ENCODE measurements around the gene LHX4. TPM values are rescaled to one million over a fixed set of nuclear protein-coding genes. Genes with fewer than 3 reads are reported as not detected.

LHX4 gene
- total RNA-seq, 3 donors from 2014 or later: 0.41 to 2.5 (median 0.89) TPM

DNA sequence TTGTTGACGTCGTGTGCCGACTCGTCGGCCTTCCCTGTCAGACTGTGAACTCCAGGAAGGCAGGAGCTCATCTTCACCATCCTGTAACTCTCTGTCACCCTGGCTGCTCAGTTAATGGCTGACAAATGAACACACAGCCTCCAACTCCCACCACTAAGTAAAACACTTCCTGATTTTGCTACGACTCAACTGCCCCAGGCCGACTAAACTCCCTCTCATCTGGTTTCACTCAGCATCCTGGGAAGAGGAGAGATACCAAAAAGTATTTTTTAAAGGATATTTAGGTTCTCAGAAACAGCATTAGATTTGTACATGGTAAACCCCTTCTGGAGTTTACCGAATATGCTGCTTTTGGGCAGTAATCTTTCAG, 18.2 kb upstream of the LHX4 start:
- no peak for DNase-seq

DNA sequence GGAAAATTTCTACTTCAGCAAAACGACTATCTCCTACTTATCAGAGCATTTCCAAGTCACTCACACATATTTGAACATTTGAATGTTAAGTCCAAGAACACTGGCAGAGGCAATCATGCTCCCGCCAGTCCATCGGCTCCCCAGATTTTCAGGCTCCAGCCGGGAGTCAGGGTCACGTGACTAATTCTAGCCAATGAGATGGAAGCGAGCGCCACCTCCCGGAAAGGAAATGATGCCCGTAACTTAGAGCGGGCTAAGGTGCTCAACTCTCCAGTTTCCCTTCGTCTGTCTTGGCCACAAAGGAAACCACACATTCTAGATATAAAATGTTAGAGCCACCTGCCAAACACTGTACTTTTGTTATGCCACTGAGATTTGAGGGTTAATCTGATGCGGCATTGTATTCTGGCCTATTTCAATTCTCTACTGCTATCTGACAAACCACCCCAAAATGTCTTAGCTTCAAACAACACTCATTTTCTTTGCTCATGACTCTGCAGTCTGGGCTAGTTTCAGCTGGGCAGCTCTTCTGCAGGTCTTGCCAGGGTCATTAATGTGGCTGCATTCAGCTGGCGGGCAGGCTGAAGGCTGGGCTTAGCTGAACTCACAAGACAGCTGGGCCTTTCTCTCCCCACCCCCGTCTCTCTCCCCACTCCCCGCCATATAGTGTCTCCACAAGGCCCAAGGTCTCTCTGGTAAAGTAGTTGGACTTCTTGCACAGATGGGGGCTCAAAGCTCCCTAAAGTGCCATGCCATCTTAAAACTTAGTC, 16.5 kb upstream of the LHX4 start:
- H3K4me1 ChIP-seq (ENCODE audit: low read depth): no peaks in the 10 kb centered on the region
- H3K9me3 ChIP-seq: no peaks in the 10 kb centered on the region
- TF ChIP-seq, protein P1, sequence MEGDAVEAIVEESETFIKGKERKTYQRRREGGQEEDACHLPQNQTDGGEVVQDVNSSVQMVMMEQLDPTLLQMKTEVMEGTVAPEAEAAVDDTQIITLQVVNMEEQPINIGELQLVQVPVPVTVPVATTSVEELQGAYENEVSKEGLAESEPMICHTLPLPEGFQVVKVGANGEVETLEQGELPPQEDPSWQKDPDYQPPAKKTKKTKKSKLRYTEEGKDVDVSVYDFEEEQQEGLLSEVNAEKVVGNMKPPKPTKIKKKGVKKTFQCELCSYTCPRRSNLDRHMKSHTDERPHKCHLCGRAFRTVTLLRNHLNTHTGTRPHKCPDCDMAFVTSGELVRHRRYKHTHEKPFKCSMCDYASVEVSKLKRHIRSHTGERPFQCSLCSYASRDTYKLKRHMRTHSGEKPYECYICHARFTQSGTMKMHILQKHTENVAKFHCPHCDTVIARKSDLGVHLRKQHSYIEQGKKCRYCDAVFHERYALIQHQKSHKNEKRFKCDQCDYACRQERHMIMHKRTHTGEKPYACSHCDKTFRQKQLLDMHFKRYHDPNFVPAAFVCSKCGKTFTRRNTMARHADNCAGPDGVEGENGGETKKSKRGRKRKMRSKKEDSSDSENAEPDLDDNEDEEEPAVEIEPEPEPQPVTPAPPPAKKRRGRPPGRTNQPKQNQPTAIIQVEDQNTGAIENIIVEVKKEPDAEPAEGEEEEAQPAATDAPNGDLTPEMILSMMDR (IDR thresholded peaks at IDR 0.05): no peak
- DNase-seq: no peak
- intact Hi-C loops (cut with DNase I, micrococcal nuclease): no loop called here
- ATAC-seq: peak; percentile 20
- H3K36me3 ChIP-seq (ENCODE audit: low read depth): no peaks in the 10 kb centered on the region
- H3K4me3 ChIP-seq: no peak overlapping the region

More for the DNA sequence above, 18.2 kb upstream of the LHX4 start:
- ATAC-seq: no peak
- TF ChIP-seq, protein P1 (IDR thresholded peaks at IDR 0.05): no peak
- Histone ChIP-seq H3K9me3 (no peaks in the 10 kb centered on the region), H3K4me3 (no peak overlapping the region), H3K36me3 (ENCODE audit: low read depth) (no peaks in the 10 kb centered on the region), H3K4me1 (ENCODE audit: low read depth) (no peaks in the 10 kb centered on the region)
- intact Hi-C loops (cut with DNase I, micrococcal nuclease): no loop called here

GRCh38 chr1:180215856-180216625, 14.0 kb upstream of the LHX4 start:
- no peak for DNase-seq
- intact Hi-C loops (cut with DNase I, micrococcal nuclease): no loop called here

DNA sequence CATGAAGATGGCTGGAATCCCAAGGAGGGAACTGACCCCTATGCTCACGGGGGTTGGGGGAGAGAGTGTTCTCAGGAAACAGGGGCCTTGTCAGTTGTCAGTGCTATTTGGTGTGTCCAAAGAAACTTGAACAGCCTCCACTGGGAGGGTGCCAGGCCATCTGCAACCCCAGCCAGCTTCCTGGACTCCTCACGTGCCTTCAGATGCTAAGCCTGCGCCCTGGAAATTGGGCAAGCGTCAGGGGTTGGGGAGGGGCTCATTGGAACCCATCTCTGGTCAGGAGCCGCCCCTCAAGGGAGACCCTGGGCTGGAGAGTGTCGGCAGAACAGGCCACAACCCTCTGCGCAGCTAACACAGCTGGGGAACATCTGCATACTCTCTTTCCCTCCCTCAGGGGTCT, 13.1 kb upstream of the LHX4 start:
- no peak for DNase-seq
- ATAC-seq: no peak

More at GRCh38 chr1:180215856-180216625, 14.0 kb upstream of the LHX4 start:
- Histone ChIP-seq H3K4me1 (ENCODE audit: low read depth) (no peaks in the 10 kb centered on the region), H3K9me3 (no peaks in the 10 kb centered on the region), H3K36me3 (ENCODE audit: low read depth) (no peaks in the 10 kb centered on the region), H3K4me3 (no peak overlapping the region)
- TF ChIP-seq, protein P1 (IDR thresholded peaks at IDR 0.05): no peak
- ATAC-seq: no peak

DNA sequence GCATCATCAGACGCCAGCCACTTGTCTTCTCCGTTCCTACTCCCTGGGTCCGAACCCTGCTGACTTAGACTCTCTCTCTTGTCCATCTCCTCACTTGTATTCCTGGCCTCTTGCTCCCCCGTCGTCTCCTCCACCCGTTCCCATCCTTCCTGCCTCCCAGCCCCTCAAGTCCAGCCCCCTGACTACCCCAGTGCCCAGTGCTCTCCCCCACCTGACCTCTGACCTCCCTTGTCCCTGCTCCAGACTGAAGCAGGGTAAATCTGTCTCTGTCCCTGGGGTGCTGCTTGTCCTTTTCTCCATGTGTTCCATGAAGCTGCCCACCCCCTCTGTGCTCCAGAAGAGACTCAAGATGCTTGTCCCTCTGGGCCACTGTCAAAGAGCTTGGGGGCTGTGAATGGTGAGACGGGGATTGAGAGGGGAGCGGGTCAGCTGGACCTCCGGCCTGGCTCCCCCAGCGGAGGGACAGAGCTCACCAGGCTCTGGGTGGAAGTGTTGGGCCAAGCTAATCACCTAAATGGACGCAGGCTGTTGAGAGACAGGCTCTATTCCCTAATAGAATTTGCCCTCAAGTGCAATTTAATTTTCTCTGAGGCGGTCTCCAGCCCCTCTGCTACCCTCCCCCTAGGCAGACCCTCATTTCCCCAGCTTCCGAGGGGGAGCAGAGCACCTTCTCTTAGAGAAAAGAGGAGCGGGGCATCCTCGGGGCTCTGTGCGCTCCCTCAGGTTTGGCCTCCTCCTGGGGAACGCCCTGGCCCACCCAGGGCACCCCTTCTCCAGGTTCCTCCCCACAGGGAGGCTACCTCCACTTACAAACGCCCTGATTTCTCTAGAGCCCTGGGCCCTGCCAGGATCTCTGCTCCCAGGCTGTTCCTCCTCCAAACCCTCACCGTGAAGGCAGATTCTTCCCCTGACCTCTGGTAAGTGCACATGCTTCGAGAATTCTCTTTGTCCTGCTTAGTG, 11.0 kb upstream of the LHX4 start:
- Histone ChIP-seq H3K9me3 (no peaks in the 10 kb centered on the region), H3K4me1 (ENCODE audit: low read depth) (no peaks in the 10 kb centered on the region), H3K4me3 (no peak overlapping the region), H3K36me3 (ENCODE audit: low read depth) (no peaks in the 10 kb centered on the region)
- intact Hi-C loops (cut with DNase I, micrococcal nuclease): no loop called here
- ATAC-seq (no peak), DNase-seq (no peak)
- TF ChIP-seq, protein P1 (IDR thresholded peaks at IDR 0.05): no peak

More for the DNA sequence above, 13.1 kb upstream of the LHX4 start:
- H3K4me1 ChIP-seq (ENCODE audit: low read depth): no peaks in the 10 kb centered on the region
- intact Hi-C loops (cut with DNase I, micrococcal nuclease): no loop called here
- H3K36me3 ChIP-seq (ENCODE audit: low read depth): no peaks in the 10 kb centered on the region
- TF ChIP-seq, protein P1 (IDR thresholded peaks at IDR 0.05): no peak
- H3K4me3 ChIP-seq: no peak overlapping the region
- no peaks in the 10 kb centered on the region for H3K9me3 ChIP-seq
